Measurements from ENCODE around the gene ENTPD2. TPM values are rescaled to one million over a fixed set of nuclear protein-coding genes. Genes with fewer than 3 reads are reported as not detected.
"Not testable (repeated sequence)": the region's sequence is repeated elsewhere in the genome, so short reads cannot be mapped to it uniquely, and the experiment has no call there.

ENTPD2 gene
- total and polyA plus RNA-seq, 2 donors (not counting 1 experiment from before 2014, with no cell fraction given): under 0.01 TPM; not detected in 1

DNA sequence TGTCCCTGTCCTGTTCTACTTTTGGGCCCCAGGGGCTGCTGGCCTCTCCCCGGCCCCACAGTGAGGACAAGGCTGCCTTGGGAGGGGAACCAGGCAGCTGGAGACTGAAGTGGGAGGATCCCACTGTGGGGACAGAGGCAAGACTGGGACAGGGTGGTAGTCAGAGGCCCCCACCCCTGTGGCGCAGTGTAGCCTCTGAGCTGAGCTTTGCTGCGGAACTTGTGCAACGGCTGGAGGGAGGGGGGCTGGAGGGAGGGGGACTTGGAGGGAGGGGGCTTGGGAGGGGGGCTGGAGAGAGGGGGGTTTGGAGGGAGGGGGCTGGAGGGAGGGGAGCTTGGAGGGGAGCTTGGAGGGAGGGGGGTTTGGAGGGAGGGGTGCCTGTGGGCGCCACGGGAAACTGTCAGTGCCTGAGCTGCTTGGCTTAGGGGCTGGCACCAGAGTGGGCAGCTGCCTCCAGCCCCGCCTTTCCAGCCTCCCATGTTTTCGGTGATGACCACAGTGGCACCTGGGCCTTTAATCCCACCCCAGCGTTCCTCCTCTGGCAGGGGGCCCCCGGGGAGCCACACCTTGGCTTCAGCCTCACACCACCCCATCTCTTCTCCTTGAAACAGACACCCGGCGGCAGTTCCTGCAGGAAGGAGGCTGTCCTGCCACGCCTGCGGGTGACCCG is 19.7 kb downstream of the ENTPD2 start:
- H4K20me1 ChIP-seq (ENCODE audit: control insufficient read depth, extremely low read depth, insufficient read depth, low read length): no peaks in the 10 kb centered on the region

GRCh38 chr9:137033481-137033880 is 20.4 kb downstream of the ENTPD2 start:
- H3K27me3 ChIP-seq (ENCODE audit: control insufficient read depth, insufficient read depth, low read length); H3K9ac ChIP-seq (ENCODE audit: insufficient read depth, low read length); H3K9me3 ChIP-seq (ENCODE audit: control insufficient read depth, insufficient read depth, low read depth, low read length); H3K4me3 ChIP-seq (replicated peaks in 1 of 4; ENCODE audit: control extremely low read depth in 1 of 4, insufficient read depth in 1 of 4, low read depth in 3 of 4, low read length in 4 of 4); DNase-seq (ENCODE audit: low read depth in 2 of 2); H3K79me2 ChIP-seq (ENCODE audit: control insufficient read depth, insufficient read depth, low read length); H3K36me3 ChIP-seq (ENCODE audit: control insufficient read depth, insufficient read depth, low read length); H4K20me1 ChIP-seq (ENCODE audit: control insufficient read depth, extremely low read depth, insufficient read depth, low read length); H3K4me1 ChIP-seq (ENCODE audit: control insufficient read depth, extremely low read depth, insufficient read depth, low read length); H2AFZ ChIP-seq (ENCODE audit: low read length); H3K4me2 ChIP-seq (ENCODE audit: extremely low read depth, insufficient read depth, low read length); H3K27ac ChIP-seq (ENCODE audit: insufficient read depth, low read length): not testable (repeated sequence)

More for the DNA sequence above, 19.7 kb downstream of the ENTPD2 start:
- Histone ChIP-seq H3K27me3 (ENCODE audit: control insufficient read depth, insufficient read depth, low read length) (no peaks in the 10 kb centered on the region), H3K9me3 (ENCODE audit: control insufficient read depth, insufficient read depth, low read depth, low read length) (no peaks in the 10 kb centered on the region), H3K79me2 (ENCODE audit: control insufficient read depth, insufficient read depth, low read length) (no peaks in the 10 kb centered on the region), H3K4me1 (ENCODE audit: control insufficient read depth, extremely low read depth, insufficient read depth, low read length) (peaks cover under 1% of the 10 kb centered on the region), H3K4me2 (ENCODE audit: extremely low read depth, insufficient read depth, low read length) (no peak overlapping the region), H3K9ac (ENCODE audit: insufficient read depth, low read length) (no peak overlapping the region), H3K36me3 (ENCODE audit: control insufficient read depth, insufficient read depth, low read length) (peaks cover 3% of the 10 kb centered on the region), H2AFZ (ENCODE audit: low read length) (no peak overlapping the region), H3K27ac (ENCODE audit: insufficient read depth, low read length) (no peak overlapping the region), H3K4me3 (replicated peaks in 1 of 4; ENCODE audit: control extremely low read depth in 1 of 4, insufficient read depth in 1 of 4, low read depth in 3 of 4, low read length in 4 of 4) (no peak overlapping the region)
- TF ChIP-seq, protein P1, sequence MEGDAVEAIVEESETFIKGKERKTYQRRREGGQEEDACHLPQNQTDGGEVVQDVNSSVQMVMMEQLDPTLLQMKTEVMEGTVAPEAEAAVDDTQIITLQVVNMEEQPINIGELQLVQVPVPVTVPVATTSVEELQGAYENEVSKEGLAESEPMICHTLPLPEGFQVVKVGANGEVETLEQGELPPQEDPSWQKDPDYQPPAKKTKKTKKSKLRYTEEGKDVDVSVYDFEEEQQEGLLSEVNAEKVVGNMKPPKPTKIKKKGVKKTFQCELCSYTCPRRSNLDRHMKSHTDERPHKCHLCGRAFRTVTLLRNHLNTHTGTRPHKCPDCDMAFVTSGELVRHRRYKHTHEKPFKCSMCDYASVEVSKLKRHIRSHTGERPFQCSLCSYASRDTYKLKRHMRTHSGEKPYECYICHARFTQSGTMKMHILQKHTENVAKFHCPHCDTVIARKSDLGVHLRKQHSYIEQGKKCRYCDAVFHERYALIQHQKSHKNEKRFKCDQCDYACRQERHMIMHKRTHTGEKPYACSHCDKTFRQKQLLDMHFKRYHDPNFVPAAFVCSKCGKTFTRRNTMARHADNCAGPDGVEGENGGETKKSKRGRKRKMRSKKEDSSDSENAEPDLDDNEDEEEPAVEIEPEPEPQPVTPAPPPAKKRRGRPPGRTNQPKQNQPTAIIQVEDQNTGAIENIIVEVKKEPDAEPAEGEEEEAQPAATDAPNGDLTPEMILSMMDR (conservative IDR thresholded peaks at IDR 0.05 in 1 of 2, IDR thresholded peaks at IDR 0.05 in 1 of 2; ENCODE audit: low read depth in 1 of 2, low read length in 2 of 2): no peak
- no peak for TF ChIP-seq EZH2 (IDR thresholded peaks at IDR 0.05; ENCODE audit: low read length, missing control alignments)
- DNase-seq (ENCODE audit: low read depth in 2 of 2): no peak

DNA sequence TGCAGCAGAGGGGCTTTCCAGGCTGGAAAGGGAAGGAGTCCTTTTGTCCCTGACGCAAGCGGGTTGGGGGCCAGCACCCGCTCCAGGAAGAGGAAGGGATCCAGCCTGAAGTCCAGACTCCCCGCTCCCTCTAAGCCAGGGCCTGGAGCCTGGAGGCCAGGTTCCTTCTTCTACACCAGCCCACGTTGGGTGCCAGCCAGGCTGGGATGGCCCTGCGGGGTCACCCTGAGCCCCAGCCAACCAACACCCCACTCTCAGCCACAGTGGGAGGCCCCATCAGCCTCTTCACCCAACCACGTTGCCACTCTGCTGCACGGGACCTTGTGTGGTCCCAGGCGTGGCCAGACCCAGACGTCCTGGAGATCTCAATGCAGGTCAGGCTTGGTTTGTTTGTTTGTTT is 21.0 kb downstream of the ENTPD2 start:
- no peaks in the 10 kb centered on the region for H3K36me3 ChIP-seq (ENCODE audit: control insufficient read depth, insufficient read depth, low read length)
- no peak overlapping the region for H2AFZ ChIP-seq (ENCODE audit: low read length)
- no peak overlapping the region for H3K4me2 ChIP-seq (ENCODE audit: extremely low read depth, insufficient read depth, low read length)
- peaks cover 4% of the 10 kb centered on the region for H3K4me1 ChIP-seq (ENCODE audit: control insufficient read depth, extremely low read depth, insufficient read depth, low read length)
- no peak overlapping the region for H3K4me3 ChIP-seq (replicated peaks in 1 of 4; ENCODE audit: control extremely low read depth in 1 of 4, insufficient read depth in 1 of 4, low read depth in 3 of 4, low read length in 4 of 4)
- no peak for TF ChIP-seq EZH2 (IDR thresholded peaks at IDR 0.05; ENCODE audit: low read length, missing control alignments)
- TF ChIP-seq, protein P1 (conservative IDR thresholded peaks at IDR 0.05 in 1 of 2, IDR thresholded peaks at IDR 0.05 in 1 of 2; ENCODE audit: low read depth in 1 of 2, low read length in 2 of 2): no peak
- no peak overlapping the region for H3K9ac ChIP-seq (ENCODE audit: insufficient read depth, low read length)
- no peak for DNase-seq (ENCODE audit: low read depth in 2 of 2)
- no peak overlapping the region for H3K27ac ChIP-seq (ENCODE audit: insufficient read depth, low read length)
- H4K20me1 ChIP-seq (ENCODE audit: control insufficient read depth, extremely low read depth, insufficient read depth, low read length): no peaks in the 10 kb centered on the region
- H3K27me3 ChIP-seq (ENCODE audit: control insufficient read depth, insufficient read depth, low read length): no peaks in the 10 kb centered on the region
- H3K79me2 ChIP-seq (ENCODE audit: control insufficient read depth, insufficient read depth, low read length): no peaks in the 10 kb centered on the region
- H3K9me3 ChIP-seq (ENCODE audit: control insufficient read depth, insufficient read depth, low read depth, low read length): no peaks in the 10 kb centered on the region

Data from fibroblast of lung (primary cell).